PC-3 (cell line): ENCODE results near the gene ECE1. TPM values are rescaled to one million over a fixed set of nuclear protein-coding genes. Genes with fewer than 3 reads are reported as not detected.

Source experiments
- ATAC-seq: fragments of 200-7000 bp; cut with Tn5 transposase; 2 replicates; pipeline ENCODE4 v1.9.1; 2020; ENCODE audit warnings: mild to moderate bottlenecking, moderate library complexity
- BruUV-seq: library from RNA; stranded (reverse); fragments of 400-500 nt; replicated peaks from 2 replicates; lab custom pipeline; 2021; lab: Mats Ljungman, UMichigan
- CTCF ChIA-PET: fragments of 300-600 bp; sonication (Branson Sonifier 250); formaldehyde crosslinking; loops from one replicate; lab custom pipeline; 2022; ENCODE audit warnings: antibody characterized with exemption; lab: Charles Lee
- POLR2A ChIA-PET: fragments of 300-600 bp; sonication (Branson Sonifier 250); formaldehyde crosslinking; loops from one replicate; lab custom pipeline; 2022; ENCODE audit warnings: antibody characterized with exemption; ENCODE audit not compliant: unreplicated experiment; lab: Charles Lee
- DNase-seq: peaks from one replicate; pipeline ENCODE4 v3.0.0-alpha.2; 2015
- H2AFZ ChIP-seq: fragments of 300-600 bp; sonication (generic); 2 replicates; pipeline ENCODE4 v1.6.0; 2016; ENCODE audit warnings: antibody characterized with exemption, low read length
- H3F3A ChIP-seq: fragments of 300-600 bp; sonication (generic); one replicate; pipeline ENCODE4 v1.6.0; 2017; ENCODE audit warnings: antibody characterized with exemption, low read length, control low read depth, mild to moderate bottlenecking; ENCODE audit not compliant: unreplicated experiment
- H3K27ac ChIP-seq: fragments of 300-600 bp; sonication (generic); 2 replicates; pipeline ENCODE4 v1.5.1; 2016; ENCODE audit warnings: mild to moderate bottlenecking, low read length
- H3K27me3 ChIP-seq: fragments of 300-600 bp; sonication (generic); 2 replicates; pipeline ENCODE4 v1.6.1; 2016; ENCODE audit warnings: low read length, mixed read lengths
- H3K36me3 ChIP-seq: fragments of 300-600 bp; sonication (generic); 2 replicates; pipeline ENCODE4 v1.6.1; 2016; ENCODE audit warnings: low read depth, mixed run types, low read length, mixed read lengths
- H3K4me1 ChIP-seq: fragments of 300-600 bp; sonication (generic); 2 replicates; pipeline ENCODE4 v1.5.1; 2016; ENCODE audit warnings: low read length; ENCODE audit not compliant: insufficient read depth
- H3K4me2 ChIP-seq: fragments of 300-600 bp; sonication (generic); 2 replicates; pipeline ENCODE4 v1.6.0; 2016; ENCODE audit warnings: low read length
- H3K4me3 ChIP-seq: fragments of 300-600 bp; sonication (generic); 2 replicates; pipeline ENCODE4 v1.5.1; 2016; ENCODE audit warnings: mild to moderate bottlenecking, low read length, mixed read lengths
- H3K79me2 ChIP-seq: fragments of 300-600 bp; sonication (generic); 2 replicates; pipeline ENCODE4 v1.6.1; 2017; ENCODE audit warnings: low read length, mixed read lengths
- H3K9ac ChIP-seq: fragments of 300-600 bp; sonication (generic); 2 replicates; pipeline ENCODE4 v1.6.0; 2016; ENCODE audit warnings: mild to moderate bottlenecking, low read length
- H3K9me2 ChIP-seq: fragments of 300-600 bp; sonication (generic); replicated peaks from 2 replicates; pipeline ENCODE4 v1.6.1; 2016; ENCODE audit warnings: mixed run types, low read length, mixed read lengths
- H3K9me3 ChIP-seq: fragments of 300-600 bp; sonication (generic); 2 replicates; pipeline ENCODE4 v1.6.1; 2016; ENCODE audit warnings: low read length, mixed read lengths
- H4K20me1 ChIP-seq: fragments of 300-600 bp; sonication (generic); 2 replicates; pipeline ENCODE4 v1.6.1; 2016; ENCODE audit warnings: low read length, mixed read lengths
- CTCF ChIP-seq: fragments of 300-600 bp; sonication (generic); conservative IDR thresholded peaks from 2 replicates; pipeline ENCODE4 v1.5.1; 2017; ENCODE audit warnings: antibody characterized with exemption, low read depth, mild to moderate bottlenecking, low read length
- EZH2 ChIP-seq: fragments of 300-600 bp; sonication (generic); IDR thresholded peaks from one replicate; pipeline ENCODE4 v1.6.1; 2017; ENCODE audit warnings: antibody characterized with exemption, mild to moderate bottlenecking, low read length; ENCODE audit not compliant: unreplicated experiment
- EZH2phosphoT487 ChIP-seq: fragments of 300-600 bp; sonication (generic); IDR thresholded peaks from 2 replicates; pipeline ENCODE4 v1.6.1; 2018; ENCODE audit warnings: mild to moderate bottlenecking, antibody characterized with exemption, low read length, borderline replicate concordance
- intact Hi-C: fragments of 100-400 bp; cut with micrococcal nuclease; formaldehyde crosslinking; loops from 2 replicates; pipeline ENCODE4 v1.9.0; 2023
- total RNA-seq: library from RNA; depleted of rRNA; stranded (reverse); fragments of >200 nt; gene quantifications from 2 replicates; pipeline ENCODE4 v1.2.3, GENCODE V29; 2014

Gene ECE1
- total RNA-seq, 1 experiment from 2014 or later: 86.8 TPM

- H3K9me2 ChIP-seq: no peaks in the 10 kb centered on the region
- ChIA-PET POLR2A (no interaction called here), CTCF (no interaction called here)
- BruUV-seq: no TSS peak
- no peaks in the 10 kb centered on the region for H3K36me3 ChIP-seq
- no peak for ATAC-seq
- H3K4me1 ChIP-seq: no peaks in the 10 kb centered on the region
- no peak overlapping the region for H3K27ac ChIP-seq
- no peak overlapping the region for H3K4me3 ChIP-seq
- no peak overlapping the region for H3K4me2 ChIP-seq
- intact Hi-C loops: no loop called here
- H4K20me1 ChIP-seq: no peaks in the 10 kb centered on the region
- H3K27me3 ChIP-seq: no peaks in the 10 kb centered on the region
- H3F3A ChIP-seq: no peaks in the 10 kb centered on the region
- TF ChIP-seq EZH2 (no peak), CTCF (no peak), EZH2phosphoT487 (no peak)
- no peaks in the 10 kb centered on the region for H3K9me3 ChIP-seq
- no peak for DNase-seq
- 0 out of 2 replicates have a peak, but pooled peaks cover 24% of the 10 kb centered on the region for H3K79me2 ChIP-seq
- no peak overlapping the region for H2AFZ ChIP-seq
- H3K9ac ChIP-seq: no peak overlapping the region
These were observed 23.8 kb upstream of the ECE1 start for GRCh38 chr1:21313886-21314721.

- no peaks in the 10 kb centered on the region for H4K20me1 ChIP-seq
- no peak overlapping the region for H3K4me2 ChIP-seq
- ChIA-PET CTCF (no interaction called here), POLR2A (no interaction called here)
- H3K4me3 ChIP-seq: no peak overlapping the region
- intact Hi-C loops: no loop called here
- ATAC-seq (no peak), DNase-seq (no peak)
- TF ChIP-seq EZH2phosphoT487 (no peak), CTCF (no peak), EZH2 (no peak)
- no peaks in the 10 kb centered on the region for H3K36me3 ChIP-seq
- H3K27ac ChIP-seq: no peak overlapping the region
- no peaks in the 10 kb centered on the region for H3K9me2 ChIP-seq
- no peaks in the 10 kb centered on the region for H3K27me3 ChIP-seq
- 0 out of 2 replicates have a peak, but pooled peaks cover 20% of the 10 kb centered on the region for H3K79me2 ChIP-seq
- no peaks in the 10 kb centered on the region for H3K4me1 ChIP-seq
- H3F3A ChIP-seq: no peaks in the 10 kb centered on the region
- H2AFZ ChIP-seq: no peak overlapping the region
- no peaks in the 10 kb centered on the region for H3K9me3 ChIP-seq
- no peak overlapping the region for H3K9ac ChIP-seq
- no TSS peak for BruUV-seq
These were observed 23.1 kb upstream of the ECE1 start for GRCh38 chr1:21313203-21313885.
